ENCODE data around the gene VWA5B1.

GRCh38 chr1:20376171-20376570, 85.5 kb downstream of the VWA5B1 start:
- no peak for TF ChIP-seq CTCF (conservative IDR thresholded peaks at IDR 0.05; ENCODE audit: low read depth in 2 of 2)
- TF ChIP-seq POLR2AphosphoS5 (IDR thresholded peaks at IDR 0.05; ENCODE audit: low read depth) = no peak
- no peak for TF ChIP-seq EZH2 (IDR thresholded peaks at IDR 0.05; ENCODE audit: low read depth, unreplicated experiment)
- no peak for TF ChIP-seq REST (IDR thresholded peaks at IDR 0.05; ENCODE audit: unreplicated experiment)
- TF ChIP-seq STAT1 (IDR thresholded peaks at IDR 0.05; ENCODE audit: unreplicated experiment) = no peak
- TF ChIP-seq ZNF331 (CRISPR knock-in tag; IDR thresholded peaks at IDR 0.05; ENCODE audit: low read depth) = no peak
- no peak for TF ChIP-seq EZH2phosphoT487 (IDR thresholded peaks at IDR 0.05; ENCODE audit: unreplicated experiment)
- TF ChIP-seq JUNB (IDR thresholded peaks at IDR 0.05; ENCODE audit: unreplicated experiment) = no peak
- TF ChIP-seq CREB1 (CRISPR knock-in tag; IDR thresholded peaks at IDR 0.05; ENCODE audit: low read depth) = no peak

All from GM23338 (cell line).